GM06990 (cell line): ENCODE data around the gene GATC.

ENCODE experiments used
- DNase-seq: peaks from one replicate; pipeline ENCODE4 v3.0.0-alpha.2; 2011; ENCODE audit not compliant: insufficient read length; ENCODE audit errors: extremely low read depth
- H3K27me3 ChIP-seq: replicated peaks from 2 replicates; pipeline ENCODE4 v1.6.0; 2011; ENCODE audit warnings: low read length; ENCODE audit not compliant: control insufficient read depth, insufficient read depth
- H3K36me3 ChIP-seq: 2 replicates; pipeline ENCODE4 v1.5.1; 2011; ENCODE audit warnings: low read length; ENCODE audit not compliant: control insufficient read depth, insufficient read depth
- H3K4me3 ChIP-seq: replicated peaks from 2 replicates; pipeline ENCODE4 v1.5.1; 2011; ENCODE audit warnings: low read depth, mild to moderate bottlenecking, control low read depth, low read length
- CTCF ChIP-seq: IDR thresholded peaks from 2 replicates; pipeline ENCODE4 v1.5.1; 2011; ENCODE audit warnings: low read length, control low read depth, mild to moderate bottlenecking, inconsistent platforms; ENCODE audit not compliant: insufficient read depth, poor library complexity, severe bottlenecking

The GATC gene

DNA sequence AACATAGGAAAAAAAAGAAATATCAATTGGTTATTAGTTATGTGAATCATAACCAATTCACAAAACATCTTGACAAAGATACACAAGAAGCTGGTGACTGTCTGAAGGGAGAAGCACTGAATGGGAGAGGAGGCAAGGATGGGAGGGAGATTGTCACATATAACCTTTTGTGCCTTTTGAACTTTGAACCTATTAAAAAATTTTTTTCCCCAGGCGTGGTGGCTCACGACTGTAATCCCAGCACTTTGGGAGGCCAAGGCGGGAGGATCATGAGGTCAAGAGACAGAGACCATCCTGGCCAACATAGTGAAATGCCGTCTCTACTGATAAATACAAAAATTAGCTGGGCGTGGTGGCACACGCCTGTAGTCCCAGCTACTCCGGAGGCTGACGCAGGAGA lies 62.3 kb downstream of the GATC start:
- H3K4me3 ChIP-seq = no peak overlapping the region
- peaks cover 11% of the 10 kb centered on the region for H3K36me3 ChIP-seq
- no peak for TF ChIP-seq CTCF
- DNase-seq = no peak
- H3K27me3 ChIP-seq = no peaks in the 10 kb centered on the region
